Gastroesophageal sphincter (tissue), 3 donors: ENCODE results near the gene VSIG10.

ENCODE experiments used
- CTCF ChIP-seq, 4 experiments: fragments of 200-600 bp in 2 of 4; fragments of 450-650 bp in 2 of 4; sonication (generic) in 1 of 4; IDR thresholded peaks; one replicate each; pipeline ENCODE4 v1.5.1; 2017 to 2019; ENCODE audit warnings: antibody characterized with exemption in 4 of 4, mild to moderate bottlenecking in 2 of 4, moderate library complexity in 2 of 4
- POLR2A ChIP-seq, 2 donors: fragments of 450-650 bp; IDR thresholded peaks; one replicate each; pipeline ENCODE4 v1.6.1; 2017; ENCODE audit warnings: antibody characterized with exemption in 2 of 2, mild to moderate bottlenecking in 2 of 2, moderate library complexity in 1 of 2

GRCh38 chr12:118073768-118074167 lies 30.0 kb downstream of the VSIG10 start:
- TF ChIP-seq POLR2A (IDR thresholded peaks at IDR 0.05) (no peak), CTCF (IDR thresholded peaks at IDR 0.05) (no peak)
